H9 (cell line): ENCODE results near the gene DDX49. TPM values are rescaled to one million over a fixed set of nuclear protein-coding genes. Genes with fewer than 3 reads are reported as not detected.

Source experiments
- DNase-seq: peaks from one replicate; pipeline ENCODE4 v3.0.0-alpha.2; 2017
- H2AFZ ChIP-seq: one replicate; pipeline ENCODE4 v1.6.1; 2013; ENCODE audit warnings: mild to moderate bottlenecking, low read length, control low read depth, moderate library complexity
- H2AK5ac ChIP-seq: 2 replicates; pipeline ENCODE4 v1.6.1; 2013; ENCODE audit warnings: low read length, control low read depth, mixed read lengths; ENCODE audit not compliant: insufficient read length
- H2BK120ac ChIP-seq: one replicate; pipeline ENCODE4 v1.6.1; 2013; ENCODE audit warnings: low read depth, mild to moderate bottlenecking, low read length, control low read depth, inconsistent platforms; ENCODE audit not compliant: poor library complexity, severe bottlenecking
- H2BK12ac ChIP-seq: 2 replicates; pipeline ENCODE4 v1.6.1; 2013; ENCODE audit warnings: low read length, control low read depth, mixed read lengths, low read depth; ENCODE audit not compliant: insufficient read length
- H2BK15ac ChIP-seq: 2 replicates; pipeline ENCODE4 v1.6.1; 2013; ENCODE audit warnings: low read depth, low read length, control low read depth
- H2BK20ac ChIP-seq: one replicate; pipeline ENCODE4 v1.6.1; 2013; ENCODE audit warnings: low read depth, mild to moderate bottlenecking, low read length, control low read depth, inconsistent platforms; ENCODE audit not compliant: poor library complexity, severe bottlenecking
- H2BK5ac ChIP-seq: 2 replicates; pipeline ENCODE4 v1.6.1; 2013; ENCODE audit warnings: low read length, control low read depth, mixed read lengths; ENCODE audit not compliant: insufficient read length
- H3K14ac ChIP-seq: 2 replicates; pipeline ENCODE4 v1.6.1; 2013; ENCODE audit warnings: low read length, control low read depth; ENCODE audit not compliant: insufficient read depth
- H3K18ac ChIP-seq: 2 replicates; pipeline ENCODE4 v1.6.1; 2013; ENCODE audit warnings: low read depth, mild to moderate bottlenecking, mixed read lengths, low read length, control low read depth; ENCODE audit not compliant: insufficient read length
- H3K23ac ChIP-seq: 2 replicates; pipeline ENCODE4 v1.6.1; 2013; ENCODE audit warnings: low read length, control low read depth, mixed read lengths, low read depth; ENCODE audit not compliant: insufficient read length
- H3K23me2 ChIP-seq: 2 replicates; pipeline ENCODE4 v1.6.1; 2013; ENCODE audit warnings: low read depth, mild to moderate bottlenecking, mixed read lengths, low read length, control low read depth; ENCODE audit not compliant: insufficient read length, poor library complexity, severe bottlenecking
- H3K27ac ChIP-seq: 2 replicates; pipeline ENCODE4 v1.5.1; 2013; ENCODE audit warnings: low read length, control low read depth, mixed read lengths, low read depth; ENCODE audit not compliant: insufficient read length
- H3K27me3 ChIP-seq: 2 replicates; pipeline ENCODE4 v1.6.1; 2013; ENCODE audit warnings: low read length, control low read depth, inconsistent platforms; ENCODE audit not compliant: insufficient read depth
- H3K4ac ChIP-seq: 2 replicates; pipeline ENCODE4 v1.6.1; 2013; ENCODE audit warnings: low read depth, mild to moderate bottlenecking, control low read depth, inconsistent platforms, low read length, moderate library complexity
- H3K4me1 ChIP-seq: 2 replicates; pipeline ENCODE4 v1.6.1; 2013; ENCODE audit warnings: low read length, control low read depth, inconsistent platforms; ENCODE audit not compliant: insufficient read depth
- H3K4me2 ChIP-seq: 2 replicates; pipeline ENCODE4 v1.6.1; 2013; ENCODE audit warnings: low read length, control low read depth, mixed read lengths; ENCODE audit not compliant: insufficient read length, insufficient read depth
- H3K56ac ChIP-seq: 2 replicates; pipeline ENCODE4 v1.6.1; 2013; ENCODE audit warnings: low read depth, mild to moderate bottlenecking, mixed read lengths, low read length, control low read depth; ENCODE audit not compliant: insufficient read length
- H3K79me1 ChIP-seq: 2 replicates; pipeline ENCODE4 v1.6.1; 2013; ENCODE audit warnings: low read depth, mild to moderate bottlenecking, moderate library complexity, low read length, control low read depth, inconsistent platforms; ENCODE audit not compliant: insufficient read depth, poor library complexity, severe bottlenecking
- H3K79me2 ChIP-seq: 2 replicates; pipeline ENCODE4 v1.6.1; 2013; ENCODE audit warnings: low read length, control low read depth, inconsistent platforms; ENCODE audit not compliant: insufficient read depth
- H3K9ac ChIP-seq: 2 replicates; pipeline ENCODE4 v1.6.1; 2013; ENCODE audit warnings: low read length, control low read depth, mixed read lengths; ENCODE audit not compliant: insufficient read length; ENCODE audit errors: extremely low read depth
- H3K9me3 ChIP-seq: one replicate; pipeline ENCODE4 v1.6.1; 2013; ENCODE audit warnings: low read depth, low read length, inconsistent platforms; ENCODE audit not compliant: control insufficient read depth
- H3T11ph ChIP-seq: one replicate; pipeline ENCODE4 v1.6.1; 2013; ENCODE audit warnings: mild to moderate bottlenecking, low read length, control low read depth, inconsistent platforms
- H4K20me1 ChIP-seq: one replicate; pipeline ENCODE4 v1.6.1; 2013; ENCODE audit not compliant: control insufficient read depth, insufficient read length, insufficient read depth
- H4K5ac ChIP-seq: 2 replicates; pipeline ENCODE4 v1.6.1; 2013; ENCODE audit warnings: low read depth, mild to moderate bottlenecking, mixed read lengths, low read length, control low read depth; ENCODE audit not compliant: insufficient read length
- H4K8ac ChIP-seq: replicated peaks from 2 replicates; pipeline ENCODE4 v1.6.1; 2013; ENCODE audit warnings: low read length, control low read depth, mixed read lengths, low read depth; ENCODE audit not compliant: insufficient read length
- H4K91ac ChIP-seq: 2 replicates; pipeline ENCODE4 v1.6.1; 2013; ENCODE audit warnings: low read depth, mild to moderate bottlenecking, moderate library complexity, mixed read lengths, low read length, control low read depth; ENCODE audit not compliant: insufficient read length
- H3K27ac Mint-ChIP-seq, 3 experiments: 2 replicates in 2 of 3; 3 replicates in 1 of 3; pipeline ENCODE4 v1.8.0; 2020 to 2021; ENCODE audit warnings: mixed read lengths in 3 of 3, mild to moderate bottlenecking in 1 of 3, moderate library complexity in 1 of 3
- H3K27me3 Mint-ChIP-seq: 2 replicates; pipeline ENCODE4 v1.8.0; 2021; ENCODE audit warnings: low read depth, mild to moderate bottlenecking, moderate library complexity, mixed read lengths
- H3K36me3 Mint-ChIP-seq, 3 experiments: 2 replicates in 2 of 3; 3 replicates in 1 of 3; pipeline ENCODE4 v1.8.0; 2020 to 2021; ENCODE audit warnings: low read depth in 3 of 3, mixed read lengths in 3 of 3; ENCODE audit not compliant: insufficient read depth in 1 of 3
- H3K4me1 Mint-ChIP-seq, 2 experiments: 2 replicates each; pipeline ENCODE4 v1.8.0; 2020; ENCODE audit warnings: mixed read lengths in 2 of 2
- H3K4me3 Mint-ChIP-seq, 2 experiments: 2 replicates in 1 of 2; 3 replicates in 1 of 2; pipeline ENCODE4 v1.8.0; 2020 to 2021; ENCODE audit warnings: mild to moderate bottlenecking in 2 of 2, mixed read lengths in 2 of 2, moderate library complexity in 1 of 2
- H3K9me3 Mint-ChIP-seq, 2 experiments: 2 replicates in 1 of 2; 3 replicates in 1 of 2; pipeline ENCODE4 v1.8.0; 2020; ENCODE audit warnings: mild to moderate bottlenecking in 2 of 2, mixed read lengths in 2 of 2, moderate library complexity in 1 of 2
- CTCF ChIP-seq: fragments of 200-600 bp; sonication (generic); conservative IDR thresholded peaks from 3 replicates; pipeline ENCODE4 v1.8.0; 2021; ENCODE audit warnings: antibody characterized with exemption, mild to moderate bottlenecking
- WGBS: extraction: QIAGEN DNeasy Blood & Tissue Kit; methylation state at CpG from one replicate; pipeline ENCODE4 v1.1.7; 2013; ENCODE audit warnings: missing lambda C conversion rate, low lambda C conversion rate, mixed read lengths; ENCODE audit not compliant: insufficient read length; ENCODE audit errors: extremely low coverage; 5-methylcytosine and 5-hydroxymethylcytosine counted together
- total RNA-seq: library from RNA; stranded (reverse); gene quantifications from 2 replicates; pipeline ENCODE4 v1.2.1, GENCODE V29; 2021

The DDX49 gene
- total RNA-seq, 1 experiment from 2014 or later = 52.3 TPM

GRCh38 chr19:18964121-18964520, 44.6 kb downstream of the DDX49 start:
- TF ChIP-seq CTCF = no peak
- Mint-ChIP-seq H3K4me1 (peaks cover 8 to 27% of the 10 kb centered on the region in 2 experiments), H3K9me3 (peaks cover 3 to 4% of the 10 kb centered on the region in 2 experiments; a peak in 3 of 5 replicates), H3K27me3 (peaks cover 16% of the 10 kb centered on the region), H3K4me3 (no peak overlapping the region), H3K27ac (no peak overlapping the region), H3K36me3 (peaks cover 0 to 4% (median 0%) of the 10 kb centered on the region in 3 experiments; a peak in 1 of 7 replicates)
- H2BK120ac ChIP-seq = no peak overlapping the region
- no peak for DNase-seq
- no peaks in the 10 kb centered on the region for H3K4me1 ChIP-seq
- H4K91ac ChIP-seq = no peak overlapping the region
- no peak overlapping the region for H2AFZ ChIP-seq
- H3K27ac ChIP-seq = no peak overlapping the region
- H3K56ac ChIP-seq = no peak overlapping the region
- H3K9me3 ChIP-seq = no peaks in the 10 kb centered on the region
- H3K23me2 ChIP-seq = no peaks in the 10 kb centered on the region
- no peaks in the 10 kb centered on the region for H3K27me3 ChIP-seq
- no peak overlapping the region for H3K14ac ChIP-seq
- no peak overlapping the region for H3T11ph ChIP-seq
- no peak overlapping the region for H2BK5ac ChIP-seq
- H2BK20ac ChIP-seq = no peak overlapping the region
- no peak overlapping the region for H2BK15ac ChIP-seq
- no peak overlapping the region for H3K4me2 ChIP-seq
- no peak overlapping the region for H2AK5ac ChIP-seq
- H3K18ac ChIP-seq = no peak overlapping the region
- no peaks in the 10 kb centered on the region for H3K79me2 ChIP-seq
- no peak overlapping the region for H4K8ac ChIP-seq
- H4K5ac ChIP-seq = no peak overlapping the region
- H3K9ac ChIP-seq = no peak overlapping the region
- no peaks in the 10 kb centered on the region for H4K20me1 ChIP-seq
- no peaks in the 10 kb centered on the region for H3K79me1 ChIP-seq
- no peak overlapping the region for H2BK12ac ChIP-seq
- no peak overlapping the region for H3K23ac ChIP-seq
- WGBS = no CpG with 5 or more reads among the region's 9 CpGs
- no peak overlapping the region for H3K4ac ChIP-seq
